GM23338 (cell line): ENCODE results near the gene FHIP1B. TPM values are rescaled to one million over a fixed set of nuclear protein-coding genes. Genes with fewer than 3 reads are reported as not detected.

Experiments
- ATAC-seq: fragments of 200-7000 bp; cut with Tn5 transposase; 3 replicates; pipeline ENCODE4 v1.9.1; 2020
- DNase-seq: peaks from one replicate; pipeline ENCODE4 v3.0.0-alpha.2; 2015; ENCODE audit warnings: low spot score
- H2AFZ ChIP-seq: fragments of 200-600 bp; sonication (generic); 2 replicates; pipeline ENCODE4 v1.8.0; 2016; ENCODE audit warnings: antibody characterized with exemption, mild to moderate bottlenecking, moderate library complexity
- H3F3A ChIP-seq: fragments of 200-600 bp; sonication (generic); replicated peaks from 2 replicates; pipeline ENCODE4 v1.8.0; 2017; ENCODE audit warnings: antibody characterized with exemption, mixed run types, low read depth
- H3K27ac ChIP-seq: fragments of 200-600 bp; sonication (generic); 2 replicates; pipeline ENCODE4 v1.6.1; 2016; ENCODE audit warnings: low read depth
- H3K27me3 ChIP-seq: fragments of 200-600 bp; sonication (generic); 2 replicates; pipeline ENCODE4 v1.8.0; 2016; ENCODE audit warnings: mild to moderate bottlenecking, mixed run types, moderate library complexity; ENCODE audit not compliant: insufficient read depth
- H3K36me3 ChIP-seq: fragments of 200-600 bp; sonication (generic); 2 replicates; pipeline ENCODE4 v1.8.0; 2016; ENCODE audit warnings: mild to moderate bottlenecking; ENCODE audit not compliant: insufficient read depth
- H3K4me1 ChIP-seq: fragments of 200-600 bp; sonication (generic); 2 replicates; pipeline ENCODE4 v1.8.0; 2016; ENCODE audit warnings: mild to moderate bottlenecking, moderate library complexity; ENCODE audit not compliant: insufficient read depth
- H3K4me2 ChIP-seq: fragments of 200-600 bp; sonication (generic); 2 replicates; pipeline ENCODE4 v1.7.1; 2017; ENCODE audit warnings: mixed run types
- H3K4me3 ChIP-seq: fragments of 200-600 bp; sonication (generic); 2 replicates; pipeline ENCODE4 v1.6.1; 2016; ENCODE audit warnings: mixed run types
- H3K79me2 ChIP-seq: fragments of 200-600 bp; sonication (generic); replicated peaks from 2 replicates; pipeline ENCODE4 v1.8.0; 2017; ENCODE audit warnings: mild to moderate bottlenecking; ENCODE audit not compliant: insufficient read depth
- H3K9me2 ChIP-seq: fragments of 200-600 bp; sonication (generic); 2 replicates; pipeline ENCODE4 v1.8.0; 2017; ENCODE audit not compliant: insufficient read depth
- H4K20me1 ChIP-seq: fragments of 200-600 bp; sonication (generic); replicated peaks from 2 replicates; pipeline ENCODE4 v1.8.0; 2017; ENCODE audit warnings: mild to moderate bottlenecking; ENCODE audit not compliant: insufficient read depth
- H3K27ac Mint-ChIP-seq: 2 replicates; pipeline ENCODE4 v1.8.0; 2020; ENCODE audit warnings: inconsistent platforms, mild to moderate bottlenecking, moderate library complexity, mixed read lengths
- H3K27me3 Mint-ChIP-seq: 3 replicates; pipeline ENCODE4 v1.8.0; 2022; ENCODE audit warnings: low read depth, mild to moderate bottlenecking, moderate library complexity, mixed read lengths, inconsistent platforms; ENCODE audit not compliant: insufficient read depth, poor library complexity
- H3K36me3 Mint-ChIP-seq: 3 replicates; pipeline ENCODE4 v1.8.0; 2021; ENCODE audit warnings: low read depth, mild to moderate bottlenecking, inconsistent platforms, moderate library complexity, mixed read lengths
- H3K4me1 Mint-ChIP-seq: 3 replicates; pipeline ENCODE4 v1.8.0; 2020; ENCODE audit warnings: mild to moderate bottlenecking, inconsistent platforms, mixed read lengths
- H3K4me3 Mint-ChIP-seq: 3 replicates; pipeline ENCODE4 v1.8.0; 2021; ENCODE audit warnings: moderate library complexity, mild to moderate bottlenecking, inconsistent platforms, mixed read lengths
- H3K9me3 Mint-ChIP-seq: 3 replicates; pipeline ENCODE4 v1.8.0; 2020; ENCODE audit warnings: moderate library complexity, mild to moderate bottlenecking, inconsistent platforms, mixed read lengths
- CREB1 ChIP-seq: fragments of 250-450 bp; sonication (Bioruptor Pico); IDR thresholded peaks from 2 replicates; pipeline ENCODE4 v1.5.0; 2020; ENCODE audit warnings: low read depth, mild to moderate bottlenecking, moderate library complexity
- EZH2 ChIP-seq: fragments of 200-600 bp; sonication (generic); IDR thresholded peaks from one replicate; pipeline ENCODE4 v1.8.0; 2017; ENCODE audit warnings: antibody characterized with exemption, mild to moderate bottlenecking, low read depth; ENCODE audit not compliant: unreplicated experiment
- EZH2phosphoT487 ChIP-seq: fragments of 200-600 bp; sonication (generic); IDR thresholded peaks from one replicate; pipeline ENCODE4 v1.8.1; 2018; ENCODE audit warnings: antibody characterized with exemption; ENCODE audit not compliant: unreplicated experiment
- JUNB ChIP-seq: IDR thresholded peaks from one replicate; pipeline ENCODE4 v1.6.1; 2016; ENCODE audit warnings: antibody characterized with exemption; ENCODE audit not compliant: unreplicated experiment
- NANOG ChIP-seq: IDR thresholded peaks from 2 replicates; pipeline ENCODE4 v1.6.1; 2016; ENCODE audit warnings: antibody characterized with exemption, borderline replicate concordance
- POLR2AphosphoS5 ChIP-seq: IDR thresholded peaks from 2 replicates; pipeline ENCODE4 v1.6.1; 2016; ENCODE audit warnings: antibody characterized with exemption, low read depth
- STAT1 ChIP-seq: IDR thresholded peaks from one replicate; pipeline ENCODE4 v1.6.1; 2016; ENCODE audit warnings: antibody characterized with exemption; ENCODE audit not compliant: unreplicated experiment
- ZNF114 ChIP-seq: fragments of 250-450 bp; sonication (Bioruptor Pico); IDR thresholded peaks from 2 replicates; pipeline ENCODE4 v1.5.0; 2020; ENCODE audit warnings: mild to moderate bottlenecking, moderate library complexity
- ZNF331 ChIP-seq: fragments of 250-450 bp; sonication (Bioruptor Pico); IDR thresholded peaks from 2 replicates; pipeline ENCODE4 v1.5.0; 2020; ENCODE audit warnings: low read depth, mild to moderate bottlenecking, moderate library complexity
- polyA plus RNA-seq: library from polyadenylated mRNA; unstranded; fragments of >200 nt; fragmentation: Nextera tagmentation; extraction: Ambion mirVana; gene quantifications from 2 replicates; pipeline ENCODE4 v1.2.1, GENCODE V29; 2016
- total RNA-seq: library from RNA; depleted of rRNA; stranded (reverse); fragments of >200 nt; shearing (Covaris generic); gene quantifications from 2 replicates; pipeline ENCODE4 v1.2.3, GENCODE V29; 2014
- TF ChIP-seq, protein P1 (sequence below): IDR thresholded peaks from one replicate; pipeline ENCODE4 v1.6.1; 2018; ENCODE audit warnings: antibody characterized with exemption; ENCODE audit not compliant: unreplicated experiment
- TF ChIP-seq, protein P2 (sequence below): IDR thresholded peaks from 2 replicates; pipeline ENCODE4 v1.6.1; 2016; ENCODE audit warnings: antibody characterized with exemption
- TF ChIP-seq, protein P3 (sequence below), 2 experiments: fragments of 200-600 bp in 1 of 2; sonication (generic) in 1 of 2; conservative IDR thresholded peaks; 2 replicates each; pipeline versions ENCODE4 v1.5.1 to v1.6.1; 2016 to 2017; ENCODE audit warnings: antibody characterized with exemption in 2 of 2, low read depth in 2 of 2, mild to moderate bottlenecking in 2 of 2, moderate library complexity in 1 of 2
- TF ChIP-seq, protein P4 (sequence below): fragments of 250-450 bp; sonication (Bioruptor Pico); IDR thresholded peaks from 2 replicates; pipeline ENCODE4 v1.5.0; 2020; ENCODE audit warnings: mild to moderate bottlenecking, moderate library complexity

Gene FHIP1B
- total and polyA plus RNA-seq, 2 experiments from 2014 or later = 10.3 to 34.5 TPM

DNA sequence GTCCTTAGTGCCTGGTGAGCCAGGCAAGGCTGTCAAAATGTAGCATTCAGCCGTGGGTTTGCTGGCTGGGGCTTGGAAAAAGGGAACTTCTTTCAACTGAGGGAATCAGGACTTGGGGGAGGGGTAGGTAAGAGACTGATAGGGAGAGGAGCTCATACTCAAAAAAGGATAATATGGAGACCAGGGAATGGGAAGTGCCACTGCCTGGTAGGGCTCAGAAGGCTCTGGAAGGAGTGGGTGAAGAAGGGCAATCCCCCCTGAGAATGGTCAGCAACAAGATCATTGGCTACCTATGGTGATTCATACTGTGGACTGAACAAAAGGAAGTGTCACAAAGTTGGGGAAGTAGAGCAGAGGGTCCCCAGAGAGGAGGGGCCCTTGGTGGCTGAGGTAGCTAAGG is 6.3 kb upstream of the FHIP1B start:
- Mint-ChIP-seq H3K36me3 (no peaks in the 10 kb centered on the region), H3K4me3 (no peak overlapping the region), H3K27ac (no peak overlapping the region), H3K4me1 (peaks cover 11% of the 10 kb centered on the region), H3K9me3 (no peaks in the 10 kb centered on the region), H3K27me3 (peaks cover 1% of the 10 kb centered on the region)
- H3K9me2 ChIP-seq = no peaks in the 10 kb centered on the region
- no peaks in the 10 kb centered on the region for H3K4me1 ChIP-seq
- no peak overlapping the region for H2AFZ ChIP-seq
- H4K20me1 ChIP-seq = no peaks in the 10 kb centered on the region
- no peak overlapping the region for H3K4me3 ChIP-seq
- DNase-seq (no peak), ATAC-seq (no peak)
- H3K27me3 ChIP-seq = no peaks in the 10 kb centered on the region
- H3K36me3 ChIP-seq = no peaks in the 10 kb centered on the region
- no peak overlapping the region for H3K27ac ChIP-seq
- H3K4me2 ChIP-seq = no peak overlapping the region
- no peaks in the 10 kb centered on the region for H3K79me2 ChIP-seq
- no peaks in the 10 kb centered on the region for H3F3A ChIP-seq
- TF ChIP-seq CREB1 (CRISPR knock-in tag) (no peak), ZNF331 (CRISPR knock-in tag) (no peak), ZNF114 (CRISPR knock-in tag) (no peak), STAT1 (no peak), EZH2phosphoT487 (no peak), JUNB (no peak), NANOG (no peak), POLR2AphosphoS5 (no peak), EZH2 (no peak)
- TF ChIP-seq, protein P1, sequence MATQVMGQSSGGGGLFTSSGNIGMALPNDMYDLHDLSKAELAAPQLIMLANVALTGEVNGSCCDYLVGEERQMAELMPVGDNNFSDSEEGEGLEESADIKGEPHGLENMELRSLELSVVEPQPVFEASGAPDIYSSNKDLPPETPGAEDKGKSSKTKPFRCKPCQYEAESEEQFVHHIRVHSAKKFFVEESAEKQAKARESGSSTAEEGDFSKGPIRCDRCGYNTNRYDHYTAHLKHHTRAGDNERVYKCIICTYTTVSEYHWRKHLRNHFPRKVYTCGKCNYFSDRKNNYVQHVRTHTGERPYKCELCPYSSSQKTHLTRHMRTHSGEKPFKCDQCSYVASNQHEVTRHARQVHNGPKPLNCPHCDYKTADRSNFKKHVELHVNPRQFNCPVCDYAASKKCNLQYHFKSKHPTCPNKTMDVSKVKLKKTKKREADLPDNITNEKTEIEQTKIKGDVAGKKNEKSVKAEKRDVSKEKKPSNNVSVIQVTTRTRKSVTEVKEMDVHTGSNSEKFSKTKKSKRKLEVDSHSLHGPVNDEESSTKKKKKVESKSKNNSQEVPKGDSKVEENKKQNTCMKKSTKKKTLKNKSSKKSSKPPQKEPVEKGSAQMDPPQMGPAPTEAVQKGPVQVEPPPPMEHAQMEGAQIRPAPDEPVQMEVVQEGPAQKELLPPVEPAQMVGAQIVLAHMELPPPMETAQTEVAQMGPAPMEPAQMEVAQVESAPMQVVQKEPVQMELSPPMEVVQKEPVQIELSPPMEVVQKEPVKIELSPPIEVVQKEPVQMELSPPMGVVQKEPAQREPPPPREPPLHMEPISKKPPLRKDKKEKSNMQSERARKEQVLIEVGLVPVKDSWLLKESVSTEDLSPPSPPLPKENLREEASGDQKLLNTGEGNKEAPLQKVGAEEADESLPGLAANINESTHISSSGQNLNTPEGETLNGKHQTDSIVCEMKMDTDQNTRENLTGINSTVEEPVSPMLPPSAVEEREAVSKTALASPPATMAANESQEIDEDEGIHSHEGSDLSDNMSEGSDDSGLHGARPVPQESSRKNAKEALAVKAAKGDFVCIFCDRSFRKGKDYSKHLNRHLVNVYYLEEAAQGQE = no peak
- TF ChIP-seq, protein P2, sequence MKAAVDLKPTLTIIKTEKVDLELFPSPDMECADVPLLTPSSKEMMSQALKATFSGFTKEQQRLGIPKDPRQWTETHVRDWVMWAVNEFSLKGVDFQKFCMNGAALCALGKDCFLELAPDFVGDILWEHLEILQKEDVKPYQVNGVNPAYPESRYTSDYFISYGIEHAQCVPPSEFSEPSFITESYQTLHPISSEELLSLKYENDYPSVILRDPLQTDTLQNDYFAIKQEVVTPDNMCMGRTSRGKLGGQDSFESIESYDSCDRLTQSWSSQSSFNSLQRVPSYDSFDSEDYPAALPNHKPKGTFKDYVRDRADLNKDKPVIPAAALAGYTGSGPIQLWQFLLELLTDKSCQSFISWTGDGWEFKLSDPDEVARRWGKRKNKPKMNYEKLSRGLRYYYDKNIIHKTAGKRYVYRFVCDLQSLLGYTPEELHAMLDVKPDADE = no peak
- TF ChIP-seq, protein P3, sequence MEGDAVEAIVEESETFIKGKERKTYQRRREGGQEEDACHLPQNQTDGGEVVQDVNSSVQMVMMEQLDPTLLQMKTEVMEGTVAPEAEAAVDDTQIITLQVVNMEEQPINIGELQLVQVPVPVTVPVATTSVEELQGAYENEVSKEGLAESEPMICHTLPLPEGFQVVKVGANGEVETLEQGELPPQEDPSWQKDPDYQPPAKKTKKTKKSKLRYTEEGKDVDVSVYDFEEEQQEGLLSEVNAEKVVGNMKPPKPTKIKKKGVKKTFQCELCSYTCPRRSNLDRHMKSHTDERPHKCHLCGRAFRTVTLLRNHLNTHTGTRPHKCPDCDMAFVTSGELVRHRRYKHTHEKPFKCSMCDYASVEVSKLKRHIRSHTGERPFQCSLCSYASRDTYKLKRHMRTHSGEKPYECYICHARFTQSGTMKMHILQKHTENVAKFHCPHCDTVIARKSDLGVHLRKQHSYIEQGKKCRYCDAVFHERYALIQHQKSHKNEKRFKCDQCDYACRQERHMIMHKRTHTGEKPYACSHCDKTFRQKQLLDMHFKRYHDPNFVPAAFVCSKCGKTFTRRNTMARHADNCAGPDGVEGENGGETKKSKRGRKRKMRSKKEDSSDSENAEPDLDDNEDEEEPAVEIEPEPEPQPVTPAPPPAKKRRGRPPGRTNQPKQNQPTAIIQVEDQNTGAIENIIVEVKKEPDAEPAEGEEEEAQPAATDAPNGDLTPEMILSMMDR (conservative IDR thresholded peaks at IDR 0.05; ENCODE audit: low read depth in 2 of 2) = no peak
- TF ChIP-seq, protein P4, sequence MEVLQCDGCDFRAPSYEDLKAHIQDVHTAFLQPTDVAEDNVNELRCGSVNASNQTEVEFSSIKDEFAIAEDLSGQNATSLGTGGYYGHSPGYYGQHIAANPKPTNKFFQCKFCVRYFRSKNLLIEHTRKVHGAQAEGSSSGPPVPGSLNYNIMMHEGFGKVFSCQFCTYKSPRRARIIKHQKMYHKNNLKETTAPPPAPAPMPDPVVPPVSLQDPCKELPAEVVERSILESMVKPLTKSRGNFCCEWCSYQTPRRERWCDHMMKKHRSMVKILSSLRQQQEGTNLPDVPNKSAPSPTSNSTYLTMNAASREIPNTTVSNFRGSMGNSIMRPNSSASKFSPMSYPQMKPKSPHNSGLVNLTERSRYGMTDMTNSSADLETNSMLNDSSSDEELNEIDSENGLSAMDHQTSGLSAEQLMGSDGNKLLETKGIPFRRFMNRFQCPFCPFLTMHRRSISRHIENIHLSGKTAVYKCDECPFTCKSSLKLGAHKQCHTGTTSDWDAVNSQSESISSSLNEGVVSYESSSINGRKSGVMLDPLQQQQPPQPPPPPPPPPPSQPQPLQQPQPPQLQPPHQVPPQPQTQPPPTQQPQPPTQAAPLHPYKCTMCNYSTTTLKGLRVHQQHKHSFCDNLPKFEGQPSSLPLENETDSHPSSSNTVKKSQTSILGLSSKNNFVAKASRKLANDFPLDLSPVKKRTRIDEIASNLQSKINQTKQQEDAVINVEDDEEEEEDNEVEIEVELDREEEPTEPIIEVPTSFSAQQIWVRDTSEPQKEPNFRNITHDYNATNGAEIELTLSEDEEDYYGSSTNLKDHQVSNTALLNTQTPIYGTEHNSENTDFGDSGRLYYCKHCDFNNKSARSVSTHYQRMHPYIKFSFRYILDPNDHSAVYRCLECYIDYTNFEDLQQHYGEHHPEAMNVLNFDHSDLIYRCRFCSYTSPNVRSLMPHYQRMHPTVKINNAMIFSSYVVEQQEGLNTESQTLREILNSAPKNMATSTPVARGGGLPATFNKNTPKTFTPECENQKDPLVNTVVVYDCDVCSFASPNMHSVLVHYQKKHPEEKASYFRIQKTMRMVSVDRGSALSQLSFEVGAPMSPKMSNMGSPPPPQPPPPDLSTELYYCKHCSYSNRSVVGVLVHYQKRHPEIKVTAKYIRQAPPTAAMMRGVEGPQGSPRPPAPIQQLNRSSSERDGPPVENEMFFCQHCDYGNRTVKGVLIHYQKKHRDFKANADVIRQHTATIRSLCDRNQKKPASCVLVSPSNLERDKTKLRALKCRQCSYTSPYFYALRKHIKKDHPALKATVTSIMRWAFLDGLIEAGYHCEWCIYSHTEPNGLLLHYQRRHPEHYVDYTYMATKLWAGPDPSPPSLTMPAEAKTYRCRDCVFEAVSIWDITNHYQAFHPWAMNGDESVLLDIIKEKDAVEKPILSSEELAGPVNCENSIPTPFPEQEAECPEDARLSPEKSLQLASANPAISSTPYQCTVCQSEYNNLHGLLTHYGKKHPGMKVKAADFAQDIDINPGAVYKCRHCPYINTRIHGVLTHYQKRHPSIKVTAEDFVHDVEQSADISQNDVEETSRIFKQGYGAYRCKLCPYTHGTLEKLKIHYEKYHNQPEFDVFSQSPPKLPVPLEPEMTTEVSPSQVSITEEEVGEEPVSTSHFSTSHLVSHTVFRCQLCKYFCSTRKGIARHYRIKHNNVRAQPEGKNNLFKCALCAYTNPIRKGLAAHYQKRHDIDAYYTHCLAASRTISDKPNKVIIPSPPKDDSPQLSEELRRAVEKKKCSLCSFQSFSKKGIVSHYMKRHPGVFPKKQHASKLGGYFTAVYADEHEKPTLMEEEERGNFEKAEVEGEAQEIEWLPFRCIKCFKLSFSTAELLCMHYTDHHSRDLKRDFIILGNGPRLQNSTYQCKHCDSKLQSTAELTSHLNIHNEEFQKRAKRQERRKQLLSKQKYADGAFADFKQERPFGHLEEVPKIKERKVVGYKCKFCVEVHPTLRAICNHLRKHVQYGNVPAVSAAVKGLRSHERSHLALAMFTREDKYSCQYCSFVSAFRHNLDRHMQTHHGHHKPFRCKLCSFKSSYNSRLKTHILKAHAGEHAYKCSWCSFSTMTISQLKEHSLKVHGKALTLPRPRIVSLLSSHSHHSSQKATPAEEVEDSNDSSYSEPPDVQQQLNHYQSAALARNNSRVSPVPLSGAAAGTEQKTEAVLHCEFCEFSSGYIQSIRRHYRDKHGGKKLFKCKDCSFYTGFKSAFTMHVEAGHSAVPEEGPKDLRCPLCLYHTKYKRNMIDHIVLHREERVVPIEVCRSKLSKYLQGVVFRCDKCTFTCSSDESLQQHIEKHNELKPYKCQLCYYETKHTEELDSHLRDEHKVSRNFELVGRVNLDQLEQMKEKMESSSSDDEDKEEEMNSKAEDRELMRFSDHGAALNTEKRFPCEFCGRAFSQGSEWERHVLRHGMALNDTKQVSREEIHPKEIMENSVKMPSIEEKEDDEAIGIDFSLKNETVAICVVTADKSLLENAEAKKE (CRISPR knock-in tag) = no peak
